GM10248 (cell line): ENCODE measurements around the gene TTC29.
A peak's percentile ranks its signal among the peaks of the same experiment; 100 is the strongest.

ENCODE experiments used
- CTCF ChIA-PET: fragments of 300-600 bp; sonication (Branson Sonifier 250); formaldehyde crosslinking; extraction: SDS; loops from one replicate; lab custom pipeline; 2021; ENCODE audit warnings: antibody characterized with exemption; lab: Yijun Ruan, JAX
- POLR2A ChIA-PET: fragments of 350-650 bp; sonication (Branson Sonifier 250); formaldehyde crosslinking; extraction: SDS; loops from one replicate; lab custom pipeline; 2020; ENCODE audit warnings: antibody characterized with exemption; lab: Yijun Ruan, JAX
- DNase-seq: peaks from one replicate; pipeline ENCODE4 v3.0.0; 2012; ENCODE audit errors: extremely low spot score
- TF ChIP-seq, protein P1 (sequence below): IDR thresholded peaks from 2 replicates; pipeline ENCODE4 v1.5.1; 2012; ENCODE audit warnings: mild to moderate bottlenecking, low read depth; ENCODE audit errors: extremely low read depth, missing control alignments, control extremely low read depth

Gene TTC29

GRCh38 chr4:146949559-146949958 is 3.9 kb upstream of the TTC29 start:
- ChIA-PET CTCF (no interaction called here), POLR2A (no interaction called here)
- TF ChIP-seq, protein P1, sequence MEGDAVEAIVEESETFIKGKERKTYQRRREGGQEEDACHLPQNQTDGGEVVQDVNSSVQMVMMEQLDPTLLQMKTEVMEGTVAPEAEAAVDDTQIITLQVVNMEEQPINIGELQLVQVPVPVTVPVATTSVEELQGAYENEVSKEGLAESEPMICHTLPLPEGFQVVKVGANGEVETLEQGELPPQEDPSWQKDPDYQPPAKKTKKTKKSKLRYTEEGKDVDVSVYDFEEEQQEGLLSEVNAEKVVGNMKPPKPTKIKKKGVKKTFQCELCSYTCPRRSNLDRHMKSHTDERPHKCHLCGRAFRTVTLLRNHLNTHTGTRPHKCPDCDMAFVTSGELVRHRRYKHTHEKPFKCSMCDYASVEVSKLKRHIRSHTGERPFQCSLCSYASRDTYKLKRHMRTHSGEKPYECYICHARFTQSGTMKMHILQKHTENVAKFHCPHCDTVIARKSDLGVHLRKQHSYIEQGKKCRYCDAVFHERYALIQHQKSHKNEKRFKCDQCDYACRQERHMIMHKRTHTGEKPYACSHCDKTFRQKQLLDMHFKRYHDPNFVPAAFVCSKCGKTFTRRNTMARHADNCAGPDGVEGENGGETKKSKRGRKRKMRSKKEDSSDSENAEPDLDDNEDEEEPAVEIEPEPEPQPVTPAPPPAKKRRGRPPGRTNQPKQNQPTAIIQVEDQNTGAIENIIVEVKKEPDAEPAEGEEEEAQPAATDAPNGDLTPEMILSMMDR = no peak
- DNase-seq = no peak

- no peak for DNase-seq
- TF ChIP-seq, protein P1 = no peak
- POLR2A ChIA-PET = no interaction called here
- CTCF ChIA-PET = interaction anchor here (0.8 to 1.3 kb wide), 2 partner anchors 21 to 153 kb away, joined by 3 read pairs; no protein-coding TSS in a partner anchor
These were observed 1.8 kb downstream of the TTC29 start for GRCh38 chr4:146943691-146944375.

GRCh38 chr4:146932116-146932515 is 13.5 kb downstream of the TTC29 start:
- TF ChIP-seq, protein P1 = no peak
- ChIA-PET POLR2A (no interaction called here), CTCF (no interaction called here)
- no peak for DNase-seq

DNA sequence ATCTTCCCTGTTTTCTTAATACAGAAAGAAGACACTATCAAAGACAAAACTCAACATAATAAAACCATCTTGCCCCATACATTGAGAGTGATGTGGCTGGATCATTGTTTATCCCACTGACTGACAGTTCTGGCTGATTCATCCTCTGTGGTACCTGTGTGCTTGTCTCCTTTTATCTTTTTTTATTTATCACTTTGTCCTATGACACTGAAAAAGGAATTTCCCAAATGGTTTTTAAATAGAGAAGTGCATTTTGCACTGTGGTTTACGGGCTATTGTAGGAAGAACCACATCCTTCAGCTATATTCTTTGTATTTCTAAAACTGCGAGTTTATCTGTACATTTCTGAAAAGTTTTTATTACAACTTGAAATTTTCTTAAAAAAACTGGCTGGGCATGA is 15.0 kb downstream of the TTC29 start:
- ChIA-PET POLR2A (no interaction called here), CTCF (interaction anchor here (0.9 to 2.0 kb wide), 2 partner anchors 11 to 588 kb away, joined by 3 to 7 read pairs; no protein-coding TSS in a partner anchor)
- DNase-seq = no peak
- TF ChIP-seq, protein P1 = no peak

DNA sequence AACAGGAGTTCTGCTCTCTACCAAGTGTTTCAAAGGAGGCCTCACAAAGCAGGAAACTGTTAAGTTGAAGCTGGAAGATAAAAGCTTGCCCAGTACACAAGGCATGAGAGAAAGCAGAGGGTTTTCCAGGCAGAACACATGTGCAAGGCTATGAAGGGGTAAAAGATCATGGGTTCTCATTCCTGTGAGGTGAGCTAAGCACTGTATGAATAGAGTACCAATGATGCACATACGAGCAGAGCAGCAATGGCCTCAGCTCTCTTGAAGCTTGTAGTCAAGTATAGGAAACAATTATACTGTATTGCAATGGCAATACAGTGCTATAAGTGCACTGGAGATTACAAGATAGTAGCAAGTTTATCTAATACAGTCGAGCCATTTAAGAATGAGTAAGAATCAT is 18.0 kb downstream of the TTC29 start:
- no peak for DNase-seq
- TF ChIP-seq, protein P1 = no peak
- CTCF ChIA-PET = interaction anchor here (1.5 kb wide), 1 partner anchor 16 kb away, joined by 4 read pairs; no protein-coding TSS in a partner anchor
- POLR2A ChIA-PET = no interaction called here

- CTCF ChIA-PET = no interaction called here
- TF ChIP-seq, protein P1 = peak; percentile 64
- peak; percentile 8 for DNase-seq
- POLR2A ChIA-PET = no interaction called here
These were observed 29.1 kb downstream of the TTC29 start for GRCh38 chr4:146916479-146917076.
